Smooth muscle cell (in vitro differentiated cells): Measurements from ENCODE around the gene STK16. TPM values are rescaled to one million over a fixed set of nuclear protein-coding genes. Genes with fewer than 3 reads are reported as not detected.

Experiments used
- DNase-seq: peaks from one replicate; lab custom pipeline; 2025; ENCODE audit not compliant: unreplicated experiment; lab: John Stamatoyannopoulos, UW
- H2AFZ ChIP-seq: fragments of 200-600 bp; sonication (generic); 2 replicates; pipeline ENCODE4 v1.6.0; 2016; ENCODE audit warnings: antibody characterized with exemption, low read depth, mild to moderate bottlenecking
- H3F3A ChIP-seq: fragments of 200-600 bp; sonication (generic); 2 replicates; pipeline ENCODE4 v1.6.0; 2017; ENCODE audit warnings: antibody characterized with exemption, low read depth
- H3K27ac ChIP-seq: fragments of 200-600 bp; sonication (generic); 2 replicates; pipeline ENCODE4 v1.5.1; 2016; ENCODE audit warnings: low read depth, mild to moderate bottlenecking
- H3K27me3 ChIP-seq: fragments of 200-600 bp; sonication (generic); 2 replicates; pipeline ENCODE4 v1.6.1; 2016; ENCODE audit warnings: low read depth, mild to moderate bottlenecking
- H3K36me3 ChIP-seq: fragments of 200-600 bp; sonication (generic); 2 replicates; pipeline ENCODE4 v1.5.1; 2016; ENCODE audit warnings: low read depth
- H3K4me1 ChIP-seq: fragments of 200-600 bp; sonication (generic); 2 replicates; pipeline ENCODE4 v1.5.1; 2016; ENCODE audit warnings: low read depth
- H3K4me2 ChIP-seq: fragments of 200-600 bp; sonication (generic); 2 replicates; pipeline ENCODE4 v1.6.0; 2016; ENCODE audit warnings: mild to moderate bottlenecking
- H3K4me3 ChIP-seq: fragments of 200-600 bp; sonication (generic); 2 replicates; pipeline ENCODE4 v1.5.1; 2016; ENCODE audit warnings: mild to moderate bottlenecking
- H3K79me2 ChIP-seq: fragments of 200-600 bp; sonication (generic); 2 replicates; pipeline ENCODE4 v1.6.0; 2016; ENCODE audit warnings: low read depth, mild to moderate bottlenecking
- H3K9ac ChIP-seq: fragments of 200-600 bp; sonication (generic); 2 replicates; pipeline ENCODE4 v1.6.0; 2016; ENCODE audit warnings: low read depth
- H3K9me3 ChIP-seq: fragments of 200-600 bp; sonication (generic); replicated peaks from 2 replicates; pipeline ENCODE4 v1.5.1; 2016; ENCODE audit warnings: low read depth
- H4K20me1 ChIP-seq: fragments of 200-600 bp; sonication (generic); 2 replicates; pipeline ENCODE4 v1.6.0; 2016; ENCODE audit warnings: low read depth
- CTCF ChIP-seq: fragments of 200-600 bp; sonication (generic); IDR thresholded peaks from 2 replicates; pipeline ENCODE4 v1.5.1; 2017; ENCODE audit warnings: borderline replicate concordance, mild to moderate bottlenecking, antibody characterized with exemption; ENCODE audit not compliant: insufficient read depth, poor library complexity, severe bottlenecking
- WGBS: methylation state at CpG from one replicate; pipeline ENCODE4 v1.1.7; 2016; ENCODE audit warnings: low lambda C conversion rate; 5-methylcytosine and 5-hydroxymethylcytosine counted together
- polyA plus RNA-seq: library from polyadenylated mRNA; unstranded; fragments of >200 nt; fragmentation: Nextera tagmentation; extraction: Ambion mirVana; gene quantifications from 2 replicates; pipeline ENCODE4 v1.2.1, GENCODE V29; 2016
- total RNA-seq: library from RNA; depleted of rRNA; stranded (reverse); fragments of >200 nt; gene quantifications from 2 replicates; pipeline ENCODE4 v1.2.3, GENCODE V29; 2014

The STK16 gene
- total and polyA plus RNA-seq, 2 experiments from 2014 or later, result 8.8 to 15.2 TPM

GRCh38 chr2:219270055-219270372, 24.7 kb downstream of the STK16 start:
- Histone ChIP-seq H4K20me1 (no peaks in the 10 kb centered on the region), H3K36me3 (no peaks in the 10 kb centered on the region), H2AFZ (no peak overlapping the region), H3K27me3 (no peaks in the 10 kb centered on the region), H3K9ac (no peak overlapping the region), H3F3A (peaks cover 3% of the 10 kb centered on the region), H3K79me2 (no peaks in the 10 kb centered on the region), H3K4me3 (no peak overlapping the region), H3K4me2 (no peak overlapping the region), H3K9me3 (no peaks in the 10 kb centered on the region), H3K27ac (no peak overlapping the region), H3K4me1 (peaks cover 3% of the 10 kb centered on the region)
- TF ChIP-seq CTCF, result no peak
- 92% methylated on average over 5 of the region's 5 CpGs for WGBS
- DNase-seq, result no peak

- Histone ChIP-seq H3K4me2 (no peak overlapping the region), H3K9me3 (no peaks in the 10 kb centered on the region), H3K36me3 (no peaks in the 10 kb centered on the region), H3K4me1 (peaks cover 3% of the 10 kb centered on the region), H3K79me2 (no peaks in the 10 kb centered on the region), H3F3A (peaks cover 3% of the 10 kb centered on the region), H2AFZ (no peak overlapping the region), H3K4me3 (no peak overlapping the region), H3K9ac (no peak overlapping the region), H3K27me3 (no peaks in the 10 kb centered on the region), H3K27ac (no peak overlapping the region), H4K20me1 (no peaks in the 10 kb centered on the region)
- no peak for TF ChIP-seq CTCF
- DNase-seq, result no peak
- 89% methylated on average over 2 of the region's 2 CpGs for WGBS
Measured at GRCh38 chr2:219271021-219271420, 25.7 kb downstream of the STK16 start.

GRCh38 chr2:219272356-219272755, 27.1 kb downstream of the STK16 start:
- Histone ChIP-seq H3K4me2 (no peak overlapping the region), H3K9me3 (no peaks in the 10 kb centered on the region), H3K36me3 (no peaks in the 10 kb centered on the region), H4K20me1 (no peaks in the 10 kb centered on the region), H3K27me3 (no peaks in the 10 kb centered on the region), H3K79me2 (no peaks in the 10 kb centered on the region), H3K27ac (no peak overlapping the region), H3K9ac (no peak overlapping the region), H3K4me3 (no peak overlapping the region), H3F3A (peaks cover 3% of the 10 kb centered on the region), H2AFZ (no peak overlapping the region), H3K4me1 (peaks cover 3% of the 10 kb centered on the region)
- 90% methylated on average over 4 of the region's 4 CpGs for WGBS
- no peak for TF ChIP-seq CTCF
- no peak for DNase-seq

- no peaks in the 10 kb centered on the region for H3K9me3 ChIP-seq
- H3K4me3 ChIP-seq, result no peak overlapping the region
- no peak overlapping the region for H3K4me2 ChIP-seq
- no peak for DNase-seq
- no peaks in the 10 kb centered on the region for H3K27me3 ChIP-seq
- peaks cover 4% of the 10 kb centered on the region for H3F3A ChIP-seq
- H4K20me1 ChIP-seq, result no peaks in the 10 kb centered on the region
- H3K4me1 ChIP-seq, result peaks cover 6% of the 10 kb centered on the region
- no peaks in the 10 kb centered on the region for H3K36me3 ChIP-seq
- WGBS, result 35% methylated on average over 2 of the region's 2 CpGs
- TF ChIP-seq CTCF, result no peak
- H2AFZ ChIP-seq, result no peak overlapping the region
- no peak overlapping the region for H3K9ac ChIP-seq
- peak overlapping the region; percentile 98 for H3K27ac ChIP-seq
- H3K79me2 ChIP-seq, result no peaks in the 10 kb centered on the region
Measured at GRCh38 chr2:219272995-219273394, 27.7 kb downstream of the STK16 start.
